ENCODE measurements around the gene IQCM. TPM values are rescaled to one million over a fixed set of nuclear protein-coding genes. Genes with fewer than 3 reads are reported as not detected.

Gene IQCM
- total RNA-seq, 2 experiments from 2014 or later = not detected

GRCh38 chr4:149741186-149741831 lies 74.3 kb downstream of the IQCM start:
- POLR2A ChIA-PET = interaction anchor here (1.4 kb wide), 1 partner anchor 13 kb away, joined by 3 read pairs; no protein-coding TSS in a partner anchor
- no peaks in the 10 kb centered on the region for H3K36me3 ChIP-seq (ENCODE audit: insufficient read depth, low read length)
- no peak overlapping the region for H3K4me3 ChIP-seq (ENCODE audit: low read depth, low read length, poor library complexity, severe bottlenecking)
- no peaks in the 10 kb centered on the region for H3K9me2 ChIP-seq (ENCODE audit: insufficient read depth, low read length)
- H3K4me2 ChIP-seq (ENCODE audit: low read length) = no peak overlapping the region
- BruUV-seq (replicated peaks) = no TSS peak
- H4K20me1 ChIP-seq (ENCODE audit: insufficient read depth, low read length) = no peaks in the 10 kb centered on the region
- no peak for DNase-seq (ENCODE audit: low spot score)
- CTCF ChIA-PET (ENCODE audit: unreplicated experiment) = no interaction called here
- no peak for TF ChIP-seq EZH2phosphoT487 (IDR thresholded peaks at IDR 0.05; ENCODE audit: borderline replicate concordance, low read depth, low read length)
- TF ChIP-seq CTCF (conservative IDR thresholded peaks at IDR 0.05; ENCODE audit: low read length) = no peak
- H3K79me2 ChIP-seq (ENCODE audit: insufficient read depth, low read depth, low read length) = no peaks in the 10 kb centered on the region
- intact Hi-C loops (cut with micrococcal nuclease; ENCODE audit: unreplicated experiment) = no loop called here
- no peaks in the 10 kb centered on the region for H3K4me1 ChIP-seq (ENCODE audit: insufficient read depth, low read length, poor library complexity, severe bottlenecking)
- H2AFZ ChIP-seq (ENCODE audit: low read length) = no peak overlapping the region
- H3K9me3 ChIP-seq (ENCODE audit: low read length) = no peaks in the 10 kb centered on the region
- H3K27ac ChIP-seq (ENCODE audit: low read depth, low read length, poor library complexity, severe bottlenecking) = no peak overlapping the region

- no peaks in the 10 kb centered on the region for H3K9me2 ChIP-seq (ENCODE audit: insufficient read depth, low read length)
- TF ChIP-seq EZH2phosphoT487 (IDR thresholded peaks at IDR 0.05; ENCODE audit: borderline replicate concordance, low read depth, low read length) = no peak
- no peak for TF ChIP-seq CTCF (conservative IDR thresholded peaks at IDR 0.05; ENCODE audit: low read length)
- no peak overlapping the region for H3K4me2 ChIP-seq (ENCODE audit: low read length)
- intact Hi-C loops (cut with micrococcal nuclease; ENCODE audit: unreplicated experiment) = no loop called here
- no peak overlapping the region for H3K27ac ChIP-seq (ENCODE audit: low read depth, low read length, poor library complexity, severe bottlenecking)
- H4K20me1 ChIP-seq (ENCODE audit: insufficient read depth, low read length) = no peaks in the 10 kb centered on the region
- H3K4me3 ChIP-seq (ENCODE audit: low read depth, low read length, poor library complexity, severe bottlenecking) = no peak overlapping the region
- DNase-seq (ENCODE audit: low spot score) = no peak
- H2AFZ ChIP-seq (ENCODE audit: low read length) = no peak overlapping the region
- no TSS peak for BruUV-seq (replicated peaks)
- no peaks in the 10 kb centered on the region for H3K9me3 ChIP-seq (ENCODE audit: low read length)
- CTCF ChIA-PET (ENCODE audit: unreplicated experiment) = no interaction called here
- H3K4me1 ChIP-seq (ENCODE audit: insufficient read depth, low read length, poor library complexity, severe bottlenecking) = no peaks in the 10 kb centered on the region
- H3K36me3 ChIP-seq (ENCODE audit: insufficient read depth, low read length) = no peaks in the 10 kb centered on the region
- no peaks in the 10 kb centered on the region for H3K79me2 ChIP-seq (ENCODE audit: insufficient read depth, low read depth, low read length)
- POLR2A ChIA-PET = interaction anchor here (0.6 kb wide), 1 partner anchor 1475 kb away, joined by 3 read pairs; no protein-coding TSS in a partner anchor
These were observed 77.5 kb downstream of the IQCM start for GRCh38 chr4:149738156-149738555.

- ChIA-PET POLR2A (interaction anchor here (0.7 kb wide), 1 partner anchor 186 kb away, joined by 5 read pairs; no protein-coding TSS in a partner anchor), CTCF (ENCODE audit: unreplicated experiment) (no interaction called here)
- no peak for DNase-seq (ENCODE audit: low spot score)
- intact Hi-C loops (cut with micrococcal nuclease; ENCODE audit: unreplicated experiment) = no loop called here
- Histone ChIP-seq H3K4me2 (ENCODE audit: low read length) (no peak overlapping the region), H3K9me3 (ENCODE audit: low read length) (no peaks in the 10 kb centered on the region), H3K27ac (ENCODE audit: low read depth, low read length, poor library complexity, severe bottlenecking) (no peak overlapping the region), H2AFZ (ENCODE audit: low read length) (no peak overlapping the region), H3K4me1 (ENCODE audit: insufficient read depth, low read length, poor library complexity, severe bottlenecking) (no peaks in the 10 kb centered on the region), H3K36me3 (ENCODE audit: insufficient read depth, low read length) (no peaks in the 10 kb centered on the region), H3K4me3 (ENCODE audit: low read depth, low read length, poor library complexity, severe bottlenecking) (no peak overlapping the region), H3K9me2 (ENCODE audit: insufficient read depth, low read length) (no peaks in the 10 kb centered on the region), H4K20me1 (ENCODE audit: insufficient read depth, low read length) (no peaks in the 10 kb centered on the region), H3K79me2 (ENCODE audit: insufficient read depth, low read depth, low read length) (no peaks in the 10 kb centered on the region)
- TF ChIP-seq CTCF (conservative IDR thresholded peaks at IDR 0.05; ENCODE audit: low read length) (no peak), EZH2phosphoT487 (IDR thresholded peaks at IDR 0.05; ENCODE audit: borderline replicate concordance, low read depth, low read length) (no peak)
- BruUV-seq (replicated peaks) = no TSS peak
These were observed 79.8 kb downstream of the IQCM start for GRCh38 chr4:149735796-149736195.
